HCEC 1CT (cell line): ENCODE results near the gene RAPGEF5.

Experiments
- DNase-seq: peaks from one replicate; pipeline ENCODE4 v3.0.0-alpha.2; 2017

RAPGEF5 gene

GRCh38 chr7:22343612-22344011 is 13.3 kb downstream of the RAPGEF5 start:
- DNase-seq, result no peak

DNA sequence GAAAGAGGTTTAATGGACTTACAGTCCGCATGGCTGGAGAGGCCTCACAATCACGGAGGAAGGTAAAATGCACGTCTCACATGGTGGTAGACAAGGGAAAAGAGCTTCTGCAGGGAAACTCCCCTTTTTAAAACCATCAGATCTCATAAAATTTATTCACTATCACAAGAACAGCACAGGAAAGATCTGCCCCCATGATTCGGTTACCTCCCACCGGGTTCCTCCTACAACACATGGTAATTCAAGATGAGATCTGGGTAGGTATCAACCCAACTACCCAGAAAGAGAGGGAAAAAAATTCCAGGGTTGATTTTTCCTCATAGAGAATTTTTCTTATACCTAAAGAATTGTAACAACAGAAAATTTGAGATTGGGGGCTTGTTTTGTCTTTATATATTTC is 13.9 kb downstream of the RAPGEF5 start:
- DNase-seq, result no peak

GRCh38 chr7:22339725-22340390 is 17.1 kb downstream of the RAPGEF5 start:
- no peak for DNase-seq

GRCh38 chr7:22338877-22339276 is 18.1 kb downstream of the RAPGEF5 start:
- DNase-seq, result no peak

DNA sequence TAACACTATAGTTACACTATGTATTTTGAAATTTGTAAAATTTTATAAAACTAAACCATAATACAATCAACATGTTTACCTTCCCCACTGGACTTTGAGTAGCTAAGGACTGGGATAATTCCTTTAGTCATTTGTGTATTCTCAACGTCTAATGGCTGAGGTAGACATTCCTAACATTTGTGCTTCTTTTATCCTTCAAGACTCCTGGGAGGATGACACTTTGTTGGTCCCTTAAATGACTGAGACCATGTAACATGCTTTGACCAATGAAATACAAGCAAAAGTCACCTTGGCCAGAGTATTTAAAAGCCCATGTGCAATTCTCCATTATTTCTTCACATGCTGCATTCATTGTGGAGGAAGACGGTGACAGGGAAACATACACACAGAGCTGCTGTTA is 18.5 kb downstream of the RAPGEF5 start:
- DNase-seq, result no peak

GRCh38 chr7:22333680-22334141 is 23.2 kb downstream of the RAPGEF5 start:
- no peak for DNase-seq

- no peak for DNase-seq
These were observed 24.5 kb downstream of the RAPGEF5 start for GRCh38 chr7:22332461-22332870.

DNA sequence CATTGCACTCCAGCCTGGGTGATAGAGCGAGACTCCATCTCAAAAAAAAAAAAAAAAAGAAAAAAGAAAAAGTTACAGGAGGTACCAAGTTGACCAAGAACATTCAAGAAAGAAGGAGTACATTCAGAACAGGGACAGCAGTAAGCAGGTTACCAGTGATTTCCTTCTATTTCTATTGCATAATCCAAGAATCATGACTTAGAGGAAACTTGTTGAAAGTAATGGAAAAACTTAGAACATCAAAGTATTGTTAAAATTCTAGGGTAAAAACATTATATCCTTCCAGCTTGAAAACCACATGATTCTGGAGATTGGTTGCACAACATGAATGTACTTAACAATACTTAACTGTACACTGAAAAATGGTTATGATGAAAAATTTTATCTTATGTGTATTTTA is 25.2 kb downstream of the RAPGEF5 start:
- no peak for DNase-seq

DNA sequence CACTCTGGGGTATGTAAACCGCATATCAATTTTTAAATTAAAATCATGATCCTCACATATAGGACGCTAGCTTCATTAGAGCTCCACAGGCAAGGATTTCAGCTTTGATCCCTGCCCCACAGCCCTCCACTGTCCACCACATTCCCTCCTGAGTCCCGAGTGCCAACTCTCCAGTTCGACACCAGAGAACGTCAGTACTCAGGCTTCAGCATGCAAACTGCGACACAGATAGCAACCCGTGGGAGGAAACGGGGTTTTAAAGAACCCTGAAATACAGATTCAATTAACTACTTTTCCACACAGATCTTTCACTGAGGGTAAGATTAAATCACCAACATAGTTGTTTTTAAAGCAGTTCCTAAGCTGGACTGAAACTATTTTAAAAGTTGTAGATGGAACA is 26.1 kb downstream of the RAPGEF5 start:
- DNase-seq, result no peak

GRCh38 chr7:22329816-22330524 is 27.0 kb downstream of the RAPGEF5 start:
- DNase-seq, result no peak

DNA sequence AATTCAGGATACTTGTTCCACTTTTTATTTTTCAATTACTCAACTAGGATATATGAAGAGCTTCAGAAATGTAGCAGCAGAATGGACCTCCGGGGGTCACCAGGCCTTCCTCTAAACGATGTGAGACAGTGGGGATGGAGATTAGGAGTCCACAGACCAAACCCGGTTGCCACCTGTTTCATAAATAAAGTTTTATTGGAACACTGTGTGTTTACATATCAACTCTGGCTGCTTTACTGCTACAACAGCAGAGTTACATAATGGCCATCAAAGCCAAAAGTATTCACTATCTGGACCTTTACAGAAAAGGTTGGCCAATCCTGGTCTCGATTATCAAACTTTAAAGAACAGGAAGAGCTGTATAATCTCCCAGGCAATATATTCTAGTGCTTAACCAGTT is 30.8 kb downstream of the RAPGEF5 start:
- DNase-seq, result no peak

DNA sequence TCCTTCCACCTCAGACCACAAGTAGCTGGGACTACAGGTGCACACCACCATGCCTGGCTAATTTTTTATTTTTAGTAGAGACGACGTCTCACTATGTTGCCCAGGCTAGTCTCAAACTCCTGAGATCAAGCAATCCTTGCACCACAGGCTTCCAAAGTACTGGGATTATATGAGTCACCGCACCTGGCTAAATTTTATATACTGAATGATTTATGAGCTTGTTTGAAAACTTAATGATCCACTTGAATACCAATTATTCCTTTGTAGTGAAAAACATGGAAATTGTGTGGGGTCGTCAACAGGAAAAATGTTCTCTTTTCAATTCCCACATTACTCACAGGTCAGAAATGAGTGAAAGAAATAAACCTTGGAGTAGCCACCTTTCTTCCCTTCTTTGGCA is 31.3 kb downstream of the RAPGEF5 start:
- DNase-seq, result no peak

GRCh38 chr7:22323714-22324113 is 33.2 kb downstream of the RAPGEF5 start:
- no peak for DNase-seq

- no peak for DNase-seq
These were observed 36.5 kb downstream of the RAPGEF5 start for GRCh38 chr7:22320416-22320815.

DNA sequence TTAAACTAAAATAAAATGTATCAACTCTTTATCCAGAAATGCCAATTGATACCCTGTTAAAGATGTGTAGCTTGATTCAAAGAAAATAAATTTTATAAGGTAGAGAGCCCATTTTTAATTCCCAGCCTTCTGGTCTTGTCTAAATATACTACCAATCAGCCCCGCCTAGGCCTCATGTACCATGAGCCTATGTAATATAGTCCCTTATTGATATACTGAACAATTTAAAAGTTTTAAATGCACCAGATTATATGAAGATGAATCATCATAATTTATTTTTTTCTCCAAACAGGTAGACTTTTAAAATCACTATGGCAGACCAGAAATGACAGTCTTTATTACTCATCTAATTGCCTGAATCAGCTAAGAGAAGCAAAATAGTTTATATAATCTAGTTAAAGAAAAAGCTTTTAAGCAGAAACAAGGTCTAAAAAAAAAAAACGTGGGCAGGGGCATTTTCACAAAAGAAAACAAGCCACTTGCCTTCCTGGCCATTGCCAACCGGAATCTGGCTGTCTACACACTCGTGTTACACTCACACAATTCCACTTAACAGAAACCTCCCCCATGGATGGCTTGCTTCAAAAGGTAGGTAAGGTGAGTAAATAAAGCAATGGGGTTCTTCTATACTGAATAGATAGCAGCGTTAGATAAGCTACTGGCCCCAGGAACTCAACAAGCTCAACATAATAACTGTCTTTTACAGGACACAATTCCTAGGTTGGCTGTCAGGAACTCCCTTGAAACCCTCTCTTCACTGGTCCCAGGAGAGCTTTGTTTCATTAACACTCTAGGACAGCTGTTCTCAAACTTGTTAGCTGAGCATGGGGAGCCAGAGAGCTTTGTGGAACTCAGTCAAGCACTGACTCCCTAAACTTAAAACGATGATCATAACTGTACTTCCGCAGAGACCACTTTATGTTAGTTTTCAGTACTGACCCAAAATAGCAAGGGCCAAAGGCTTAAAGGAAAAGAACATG is 37.2 kb downstream of the RAPGEF5 start:
- no peak for DNase-seq

DNA sequence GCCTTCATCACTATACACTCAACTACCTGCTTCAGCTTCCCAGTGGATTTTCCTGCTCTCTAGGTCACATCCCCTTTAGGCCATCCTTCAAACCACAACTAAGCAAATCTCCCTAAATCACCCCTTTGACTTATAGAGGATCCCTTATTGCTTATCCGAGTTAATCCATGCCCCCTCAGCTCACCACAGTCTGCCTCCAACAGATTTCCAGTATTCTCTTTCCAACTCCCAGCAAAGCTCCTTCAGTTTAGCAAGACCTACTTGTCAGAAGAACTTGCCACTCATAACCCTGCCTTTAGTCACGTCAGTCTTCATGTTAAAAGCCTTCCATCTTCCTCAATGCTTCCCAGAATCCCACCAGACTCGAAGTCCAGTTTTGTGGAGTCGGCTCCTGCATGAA is 38.6 kb downstream of the RAPGEF5 start:
- DNase-seq, result no peak

DNA sequence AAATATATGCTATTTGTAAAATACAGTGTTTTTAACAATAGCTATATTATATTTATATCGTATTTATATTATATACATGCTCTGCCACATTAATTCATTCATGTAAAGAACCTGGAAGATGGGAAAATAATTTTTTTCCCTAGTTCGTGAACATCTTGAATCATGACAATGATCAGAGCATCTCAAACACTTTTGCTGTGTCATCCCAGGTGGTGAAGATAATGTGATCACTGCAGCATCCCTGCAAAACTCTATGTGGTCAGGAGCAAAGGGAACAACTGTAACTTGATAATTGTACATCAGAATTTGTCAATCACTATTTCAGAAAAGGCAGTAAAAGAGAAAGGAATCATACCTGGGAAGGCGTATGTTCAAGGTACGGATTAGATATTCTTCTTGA is 39.3 kb downstream of the RAPGEF5 start:
- no peak for DNase-seq

- DNase-seq, result no peak
These were observed 40.0 kb downstream of the RAPGEF5 start for GRCh38 chr7:22316914-22317313.

DNA sequence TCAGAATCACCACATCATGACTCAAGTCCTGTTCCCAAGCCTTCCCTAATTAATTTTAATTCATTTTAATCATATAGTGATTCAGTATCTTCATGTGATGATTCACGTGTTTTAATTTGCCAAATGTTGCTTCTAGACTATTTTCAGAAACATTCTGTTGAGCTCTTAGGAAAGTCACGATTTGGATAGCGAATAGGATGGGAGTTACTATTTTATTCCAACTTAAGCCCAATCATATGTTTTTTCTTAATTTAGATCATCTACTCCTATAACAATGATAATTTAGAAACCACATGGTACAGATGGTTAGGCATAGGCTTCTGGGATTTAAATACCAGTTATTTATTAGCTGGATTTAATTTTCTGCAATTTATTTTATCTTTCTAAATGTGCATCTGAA is 49.1 kb downstream of the RAPGEF5 start:
- no peak for DNase-seq

GRCh38 chr7:22305706-22306105 is 51.2 kb downstream of the RAPGEF5 start:
- DNase-seq, result no peak

GRCh38 chr7:22302951-22303423 is 54.0 kb downstream of the RAPGEF5 start:
- no peak for DNase-seq

DNA sequence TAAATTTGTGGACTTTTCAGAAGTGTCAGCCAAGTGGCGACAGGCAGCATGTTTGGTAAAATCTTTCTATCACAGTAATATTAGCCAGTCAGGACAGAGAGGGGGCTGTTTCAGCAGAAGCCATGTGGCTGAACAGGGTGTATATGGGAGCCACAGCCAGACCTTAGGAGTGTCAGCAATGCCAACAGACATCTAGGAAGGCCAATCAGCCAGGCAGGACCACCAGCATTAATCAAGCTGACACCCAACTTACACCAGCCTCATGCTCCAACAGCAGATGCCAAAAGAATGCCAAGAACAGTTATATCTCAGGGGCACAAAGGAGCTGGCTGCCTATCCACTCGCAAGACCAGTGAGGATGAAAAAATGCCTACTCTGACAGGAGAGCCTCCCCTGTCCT is 54.8 kb downstream of the RAPGEF5 start:
- DNase-seq, result no peak

GRCh38 chr7:22301790-22302189 is 55.2 kb downstream of the RAPGEF5 start:
- DNase-seq, result no peak
